ENCODE data around the gene CHPT1.

CHPT1 gene

GRCh38 chr12:101743242-101743641, 45.8 kb downstream of the CHPT1 start:
- H3K9me3 ChIP-seq (ENCODE audit: low read depth, low read length), result no peaks in the 10 kb centered on the region
- TF ChIP-seq EZH2 (IDR thresholded peaks at IDR 0.05), result no peak
- TF ChIP-seq FOXP2 (optimal IDR thresholded peaks at IDR 0.05; ENCODE audit: control extremely low read depth, extremely low read length, insufficient read depth), result no peak
- TF ChIP-seq POLR2AphosphoS5 (IDR thresholded peaks at IDR 0.05; ENCODE audit: borderline replicate concordance, low read depth, low read length), result no peak
- no peak overlapping the region for H3K27ac ChIP-seq
- no peak overlapping the region for H3K9ac ChIP-seq (ENCODE audit: insufficient read length)
- peaks cover 27% of the 10 kb centered on the region; the same call in 1 of the 2 replicates for H3K36me3 ChIP-seq (ENCODE audit: insufficient read depth, low read length)
- no peak overlapping the region for H3K4me3 ChIP-seq
- no peak for DNase-seq (ENCODE audit: low read depth, low spot score)

- Histone ChIP-seq H3K9ac (ENCODE audit: insufficient read length) (no peak overlapping the region), H3K9me3 (ENCODE audit: low read depth, low read length) (no peaks in the 10 kb centered on the region), H3K4me3 (no peak overlapping the region), H3K27ac (no peak overlapping the region), H3K36me3 (ENCODE audit: insufficient read depth, low read length) (peaks cover 31% of the 10 kb centered on the region; the same call in 1 of the 2 replicates)
- TF ChIP-seq POLR2AphosphoS5 (IDR thresholded peaks at IDR 0.05; ENCODE audit: borderline replicate concordance, low read depth, low read length), result no peak
- TF ChIP-seq FOXP2 (optimal IDR thresholded peaks at IDR 0.05; ENCODE audit: control extremely low read depth, extremely low read length, insufficient read depth), result no peak
- TF ChIP-seq EZH2 (IDR thresholded peaks at IDR 0.05), result no peak
- DNase-seq (ENCODE audit: low read depth, low spot score), result no peak
These were observed 46.5 kb downstream of the CHPT1 start for GRCh38 chr12:101743724-101744472.

GRCh38 chr12:101745481-101745880, 48.0 kb downstream of the CHPT1 start:
- H3K4me3 ChIP-seq, result no peak overlapping the region
- H3K27ac ChIP-seq, result no peak overlapping the region
- no peaks in the 10 kb centered on the region for H3K9me3 ChIP-seq (ENCODE audit: low read depth, low read length)
- DNase-seq (ENCODE audit: low read depth, low spot score), result no peak
- H3K9ac ChIP-seq (ENCODE audit: insufficient read length), result no peak overlapping the region
- peaks cover 31% of the 10 kb centered on the region; the same call in 1 of the 2 replicates for H3K36me3 ChIP-seq (ENCODE audit: insufficient read depth, low read length)
- TF ChIP-seq FOXP2 (optimal IDR thresholded peaks at IDR 0.05; ENCODE audit: control extremely low read depth, extremely low read length, insufficient read depth), result no peak
- no peak for TF ChIP-seq POLR2AphosphoS5 (IDR thresholded peaks at IDR 0.05; ENCODE audit: borderline replicate concordance, low read depth, low read length)
- no peak for TF ChIP-seq EZH2 (IDR thresholded peaks at IDR 0.05)

GRCh38 chr12:101746196-101746595, 48.8 kb downstream of the CHPT1 start:
- H3K9me3 ChIP-seq (ENCODE audit: low read depth, low read length), result no peaks in the 10 kb centered on the region
- no peak overlapping the region for H3K4me3 ChIP-seq
- peaks cover 36% of the 10 kb centered on the region; the same call in 1 of the 2 replicates for H3K36me3 ChIP-seq (ENCODE audit: insufficient read depth, low read length)
- no peak overlapping the region for H3K27ac ChIP-seq
- DNase-seq (ENCODE audit: low read depth, low spot score), result no peak
- no peak overlapping the region for H3K9ac ChIP-seq (ENCODE audit: insufficient read length)
- TF ChIP-seq POLR2AphosphoS5 (IDR thresholded peaks at IDR 0.05; ENCODE audit: borderline replicate concordance, low read depth, low read length) (no peak), FOXP2 (optimal IDR thresholded peaks at IDR 0.05; ENCODE audit: control extremely low read depth, extremely low read length, insufficient read depth) (no peak), EZH2 (IDR thresholded peaks at IDR 0.05) (no peak)

GRCh38 chr12:101746661-101747060, 49.2 kb downstream of the CHPT1 start:
- H3K27ac ChIP-seq, result no peak overlapping the region
- peaks cover 36% of the 10 kb centered on the region; the same call in 1 of the 2 replicates for H3K36me3 ChIP-seq (ENCODE audit: insufficient read depth, low read length)
- H3K4me3 ChIP-seq, result no peak overlapping the region
- H3K9me3 ChIP-seq (ENCODE audit: low read depth, low read length), result no peaks in the 10 kb centered on the region
- TF ChIP-seq POLR2AphosphoS5 (IDR thresholded peaks at IDR 0.05; ENCODE audit: borderline replicate concordance, low read depth, low read length) (no peak), EZH2 (IDR thresholded peaks at IDR 0.05) (no peak), FOXP2 (optimal IDR thresholded peaks at IDR 0.05; ENCODE audit: control extremely low read depth, extremely low read length, insufficient read depth) (no peak)
- H3K9ac ChIP-seq (ENCODE audit: insufficient read length), result no peak overlapping the region
- DNase-seq (ENCODE audit: low read depth, low spot score), result no peak

- TF ChIP-seq POLR2AphosphoS5 (IDR thresholded peaks at IDR 0.05; ENCODE audit: borderline replicate concordance, low read depth, low read length), result no peak
- no peak for TF ChIP-seq FOXP2 (optimal IDR thresholded peaks at IDR 0.05; ENCODE audit: control extremely low read depth, extremely low read length, insufficient read depth)
- TF ChIP-seq EZH2 (IDR thresholded peaks at IDR 0.05), result no peak
- no peak for DNase-seq (ENCODE audit: low read depth, low spot score)
- H3K36me3 ChIP-seq (ENCODE audit: insufficient read depth, low read length), result peaks cover 36% of the 10 kb centered on the region; the same call in 1 of the 2 replicates
- no peak overlapping the region for H3K9ac ChIP-seq (ENCODE audit: insufficient read length)
- H3K4me3 ChIP-seq, result no peak overlapping the region
- H3K27ac ChIP-seq, result no peak overlapping the region
- no peaks in the 10 kb centered on the region for H3K9me3 ChIP-seq (ENCODE audit: low read depth, low read length)
These were observed 50.3 kb downstream of the CHPT1 start for GRCh38 chr12:101747697-101748096.

GRCh38 chr12:101748907-101749306, 51.5 kb downstream of the CHPT1 start:
- Histone ChIP-seq H3K27ac (no peak overlapping the region), H3K36me3 (ENCODE audit: insufficient read depth, low read length) (peaks cover 31% of the 10 kb centered on the region; the same call in 1 of the 2 replicates), H3K9ac (ENCODE audit: insufficient read length) (no peak overlapping the region), H3K4me3 (no peak overlapping the region), H3K9me3 (ENCODE audit: low read depth, low read length) (no peaks in the 10 kb centered on the region)
- DNase-seq (ENCODE audit: low read depth, low spot score), result no peak
- no peak for TF ChIP-seq FOXP2 (optimal IDR thresholded peaks at IDR 0.05; ENCODE audit: control extremely low read depth, extremely low read length, insufficient read depth)
- TF ChIP-seq EZH2 (IDR thresholded peaks at IDR 0.05), result no peak
- no peak for TF ChIP-seq POLR2AphosphoS5 (IDR thresholded peaks at IDR 0.05; ENCODE audit: borderline replicate concordance, low read depth, low read length)

- no peak overlapping the region for H3K4me3 ChIP-seq
- no peak for DNase-seq (ENCODE audit: low read depth, low spot score)
- no peak overlapping the region for H3K27ac ChIP-seq
- H3K9ac ChIP-seq (ENCODE audit: insufficient read length), result no peak overlapping the region
- H3K9me3 ChIP-seq (ENCODE audit: low read depth, low read length), result no peaks in the 10 kb centered on the region
- TF ChIP-seq EZH2 (IDR thresholded peaks at IDR 0.05) (no peak), POLR2AphosphoS5 (IDR thresholded peaks at IDR 0.05; ENCODE audit: borderline replicate concordance, low read depth, low read length) (no peak), FOXP2 (optimal IDR thresholded peaks at IDR 0.05; ENCODE audit: control extremely low read depth, extremely low read length, insufficient read depth) (no peak)
- H3K36me3 ChIP-seq (ENCODE audit: insufficient read depth, low read length), result peaks cover 24% of the 10 kb centered on the region; the same call in 1 of the 2 replicates
These were observed 52.2 kb downstream of the CHPT1 start for GRCh38 chr12:101749657-101750056.
